Nephron (organoid): ENCODE data around the gene NRIP3.

ENCODE experiments used
- H3K27ac Mint-ChIP-seq, 3 experiments: 2 replicates each; pipeline ENCODE4 v1.8.0; 2020; ENCODE audit warnings: mixed read lengths in 3 of 3, mild to moderate bottlenecking in 2 of 3, moderate library complexity in 1 of 3
- H3K27me3 Mint-ChIP-seq: 2 replicates; pipeline ENCODE4 v1.8.0; 2021; ENCODE audit warnings: low read depth, mild to moderate bottlenecking, moderate library complexity, mixed read lengths
- H3K36me3 Mint-ChIP-seq: 2 replicates; pipeline ENCODE4 v1.8.0; 2020; ENCODE audit warnings: low read depth, mixed read lengths
- H3K4me1 Mint-ChIP-seq: 2 replicates; pipeline ENCODE4 v1.8.0; 2020; ENCODE audit warnings: mixed read lengths
- H3K4me3 Mint-ChIP-seq, 3 experiments: 2 replicates each; pipeline ENCODE4 v1.8.0; 2020; ENCODE audit warnings: mild to moderate bottlenecking in 3 of 3, mixed read lengths in 3 of 3, moderate library complexity in 2 of 3
- H3K9me3 Mint-ChIP-seq: 2 replicates; pipeline ENCODE4 v1.8.0; 2020; ENCODE audit warnings: mixed read lengths
- CTCF ChIP-seq, 3 experiments: fragments of 200-600 bp; sonication (generic); IDR thresholded peaks; one replicate each; pipeline ENCODE4 v1.5.0; 2021; ENCODE audit warnings: antibody characterized with exemption in 3 of 3; ENCODE audit not compliant: unreplicated experiment in 3 of 3

The NRIP3 gene

GRCh38 chr11:8933931-8934330 is 69.9 kb downstream of the NRIP3 start:
- H3K4me1 Mint-ChIP-seq, result peaks cover 15% of the 10 kb centered on the region
- H3K4me3 Mint-ChIP-seq, result no peak overlapping the region
- H3K36me3 Mint-ChIP-seq, result no peaks in the 10 kb centered on the region
- H3K9me3 Mint-ChIP-seq, result no peaks in the 10 kb centered on the region
- H3K27me3 Mint-ChIP-seq, result peaks cover 7% of the 10 kb centered on the region
- no peak for TF ChIP-seq CTCF (IDR thresholded peaks at IDR 0.05; ENCODE audit: unreplicated experiment in 3 of 3)
- H3K27ac Mint-ChIP-seq, result no peak overlapping the region

- no peaks in the 10 kb centered on the region for H3K9me3 Mint-ChIP-seq
Observed at GRCh38 chr11:8932564-8933180, 71.1 kb downstream of the NRIP3 start, which contains the start of gene C11orf16. C11orf16 (minus strand) TSS chr11:8932947; CDS start chr11:8932308, 639 bp downstream.

More at GRCh38 chr11:8932564-8933180, 71.1 kb downstream of the NRIP3 start, which contains the start of gene C11orf16:
- Mint-ChIP-seq H3K27me3 (peaks cover 7% of the 10 kb centered on the region), H3K27ac (peak within 1 kb of the TSS in 1 of 3 experiments; percentile 45), H3K4me3 (no peak within 1 kb of the TSS), H3K36me3 (no peaks in the 10 kb centered on the region), H3K4me1 (peaks cover 15% of the 10 kb centered on the region)
- no peak for TF ChIP-seq CTCF (IDR thresholded peaks at IDR 0.05; ENCODE audit: unreplicated experiment in 3 of 3)
